HG03439 (cell line): Measurements from ENCODE around the gene ZFP36L2.
"Not testable (repeated sequence)": the region's sequence is repeated elsewhere in the genome, so short reads cannot be mapped to it uniquely, and the experiment has no call there.

Experiments
- ATAC-seq: cut with Tn5 transposase; IDR thresholded peaks from one replicate; pipeline ENCODE4 v1.9.1; 2021; ENCODE audit warnings: mild to moderate bottlenecking, moderate library complexity; ENCODE audit not compliant: unreplicated experiment

The ZFP36L2 gene

GRCh38 chr2:43190311-43191052, 35.9 kb downstream of the ZFP36L2 start:
- ATAC-seq: no peak

GRCh38 chr2:43189861-43190260, 36.5 kb downstream of the ZFP36L2 start:
- not testable (repeated sequence) for ATAC-seq

- ATAC-seq: no peak
Observed at GRCh38 chr2:43188561-43189386, 37.6 kb downstream of the ZFP36L2 start.

GRCh38 chr2:43186679-43187374, 39.6 kb downstream of the ZFP36L2 start:
- ATAC-seq: no peak

GRCh38 chr2:43186321-43186678, 40.1 kb downstream of the ZFP36L2 start:
- no peak for ATAC-seq

GRCh38 chr2:43185146-43185545, 41.3 kb downstream of the ZFP36L2 start:
- ATAC-seq: no peak

- no peak for ATAC-seq
Observed at GRCh38 chr2:43184339-43184895, 42.0 kb downstream of the ZFP36L2 start.

- no peak for ATAC-seq
Observed at GRCh38 chr2:43183743-43184142, 42.7 kb downstream of the ZFP36L2 start.

GRCh38 chr2:43180897-43181296, 45.5 kb downstream of the ZFP36L2 start:
- ATAC-seq: no peak

- ATAC-seq: no peak
Observed at GRCh38 chr2:43179942-43180341, 46.5 kb downstream of the ZFP36L2 start.

GRCh38 chr2:43178602-43179542, 47.5 kb downstream of the ZFP36L2 start:
- ATAC-seq: no peak

- no peak for ATAC-seq
Observed at GRCh38 chr2:43178055-43178598, 48.3 kb downstream of the ZFP36L2 start.

GRCh38 chr2:43176449-43176848, 50.0 kb downstream of the ZFP36L2 start:
- no peak for ATAC-seq

GRCh38 chr2:43175876-43176275, 50.5 kb downstream of the ZFP36L2 start:
- ATAC-seq: no peak

- no peak for ATAC-seq
Observed at GRCh38 chr2:43175020-43175441, 51.4 kb downstream of the ZFP36L2 start.

- peak; percentile 82 for ATAC-seq
Observed at GRCh38 chr2:43174368-43174916, 52.0 kb downstream of the ZFP36L2 start.
